HepG2 (cell line): ENCODE measurements around the gene TAS2R10. TPM values are rescaled to one million over a fixed set of nuclear protein-coding genes. Genes with fewer than 3 reads are reported as not detected.

Experiments
- ATAC-seq: fragments of 200-7000 bp; cut with Tn5 transposase; 3 replicates; pipeline ENCODE4 v1.9.1; 2020; ENCODE audit warnings: mild to moderate bottlenecking, moderate library complexity
- BruUV-seq: library from RNA; stranded (reverse); fragments of 400-500 nt; replicated peaks from 2 replicates; lab custom pipeline; 2021; lab: Mats Ljungman, UMichigan
- CTCF ChIA-PET: fragments of 300-600 bp; formaldehyde crosslinking; extraction: SDS; loops from one replicate; lab custom pipeline; 2021; ENCODE audit warnings: low total read pairs, inconsistent platforms, low intra/inter-chr PET ratio; lab: Yijun Ruan, JAX
- POLR2A ChIA-PET: fragments of 350-600 bp; sonication (Branson Sonifier 250); formaldehyde crosslinking; loops from one replicate; lab custom pipeline; 2020; ENCODE audit warnings: antibody characterized with exemption, inconsistent platforms; lab: Yijun Ruan, JAX
- DNase-seq: peaks from one replicate; pipeline ENCODE4 v3.0.0-alpha.2; 2015; ENCODE audit warnings: low spot score
- FAIRE-seq: peaks from 3 replicates; lab custom pipeline; 2011; peaks lifted over from hg19 to GRCh38; lab: Jason Lieb, UNC
- H2AFZ ChIP-seq: one replicate; pipeline ENCODE4 v1.6.1; 2011; ENCODE audit warnings: low read length, inconsistent platforms
- H3K27ac ChIP-seq: fragments of 300-600 bp; 3 replicates; pipeline ENCODE4 v1.8.0; 2011; ENCODE audit warnings: mixed run types, mild to moderate bottlenecking, mixed read lengths, low read length, inconsistent platforms; ENCODE audit not compliant: insufficient read depth; ENCODE audit errors: extremely low read length
- H3K27me3 ChIP-seq, 2 experiments: fragments of 200-600 bp in 1 of 2; 2 replicates in 1 of 2; 3 replicates in 1 of 2; pipeline versions ENCODE4 v1.6.0 to v1.8.0; 2011; ENCODE audit warnings: low read length in 2 of 2, mild to moderate bottlenecking in 2 of 2, moderate library complexity in 2 of 2, inconsistent platforms in 1 of 2; ENCODE audit not compliant: insufficient read depth in 2 of 2, control insufficient read depth in 1 of 2
- H3K36me3 ChIP-seq, 2 experiments: fragments of 200-600 bp in 1 of 2; replicated peaks in 1 of 2; 2 replicates in 1 of 2; 3 replicates in 1 of 2; pipeline versions ENCODE4 v1.5.1 to v1.8.0; 2011; ENCODE audit warnings: low read length in 2 of 2, inconsistent platforms in 1 of 2; ENCODE audit not compliant: insufficient read depth in 2 of 2, control insufficient read depth in 1 of 2
- H3K4me1 ChIP-seq: 2 replicates; pipeline ENCODE4 v1.5.1; 2012; ENCODE audit warnings: low read length, inconsistent platforms; ENCODE audit not compliant: insufficient read depth
- H3K4me2 ChIP-seq: 2 replicates; pipeline ENCODE4 v1.6.0; 2011; ENCODE audit warnings: low read depth, low read length, inconsistent platforms
- H3K4me3 ChIP-seq, 3 experiments: fragments of 200-600 bp in 1 of 3; sonication (generic), shearing (Covaris generic) in 1 of 3; replicated peaks in 1 of 3; 2 replicates each; pipeline ENCODE4 v1.5.1; 2011 to 2016; ENCODE audit warnings: low read length in 3 of 3, inconsistent platforms in 2 of 3, low read depth in 2 of 3, mild to moderate bottlenecking in 2 of 3, control low read depth in 1 of 3, mixed read lengths in 1 of 3; ENCODE audit not compliant: insufficient read depth in 1 of 3
- H3K79me2 ChIP-seq: one replicate; pipeline ENCODE4 v1.6.1; 2011; ENCODE audit warnings: low read length, inconsistent platforms; ENCODE audit not compliant: insufficient read depth
- H3K9ac ChIP-seq: 2 replicates; pipeline ENCODE4 v1.6.0; 2011; ENCODE audit warnings: mild to moderate bottlenecking, low read depth, low read length, inconsistent platforms; ENCODE audit not compliant: insufficient read depth
- H3K9me3 ChIP-seq: 2 replicates; pipeline ENCODE4 v1.5.1; 2012; ENCODE audit warnings: mild to moderate bottlenecking, low read length
- H4K20me1 ChIP-seq: 2 replicates; pipeline ENCODE4 v1.6.0; 2011; ENCODE audit warnings: inconsistent platforms, mild to moderate bottlenecking, low read length, moderate library complexity; ENCODE audit not compliant: insufficient read depth
- AGO1 ChIP-seq: fragments of 200-400 bp; formaldehyde crosslinking; IDR thresholded peaks from 2 replicates; pipeline ENCODE4 v1.6.1; 2017; ENCODE audit warnings: mild to moderate bottlenecking, low read depth, low read length, moderate library complexity; ENCODE audit not compliant: poor library complexity, severe bottlenecking
- CBFB ChIP-seq: sonication (generic); formaldehyde crosslinking; IDR thresholded peaks from 2 replicates; pipeline ENCODE4 v1.4.0; 2020; ENCODE audit warnings: missing genetic modification reagents
- EZH2 ChIP-seq: conservative IDR thresholded peaks from 2 replicates; pipeline ENCODE4 v1.6.1; 2012; ENCODE audit warnings: mild to moderate bottlenecking, low read depth, low read length, moderate library complexity
- FOXK1 ChIP-seq: sonication (generic); formaldehyde crosslinking; IDR thresholded peaks from 2 replicates; pipeline ENCODE4 v1.4.0; 2020; ENCODE audit warnings: low read depth, missing genetic modification reagents, borderline replicate concordance
- KDM5B ChIP-seq: sonication (generic); formaldehyde crosslinking; IDR thresholded peaks from 2 replicates; pipeline ENCODE4 v1.4.0; 2020; ENCODE audit warnings: missing genetic modification reagents, mild to moderate bottlenecking, borderline replicate concordance
- TRIM24 ChIP-seq: sonication (generic); formaldehyde crosslinking; IDR thresholded peaks from 2 replicates; pipeline ENCODE4 v1.8.0; 2022; ENCODE audit warnings: mild to moderate bottlenecking, missing genetic modification reagents
- ZNF577 ChIP-seq: sonication (generic); formaldehyde crosslinking; IDR thresholded peaks from 2 replicates; pipeline ENCODE4 v1.4.0; 2020; ENCODE audit warnings: mild to moderate bottlenecking, low read depth, missing genetic modification reagents, borderline replicate concordance
- ZNF768 ChIP-seq: sonication (generic); formaldehyde crosslinking; IDR thresholded peaks from 2 replicates; pipeline ENCODE4 v1.4.0; 2020; ENCODE audit warnings: missing genetic modification reagents
- WGBS: methylation state at CpG from one replicate; pipeline ENCODE4 v1.1.6; 2017; ENCODE audit warnings: low lambda C conversion rate; 5-methylcytosine and 5-hydroxymethylcytosine counted together
- in situ Hi-C: cut with HindIII; loops from 2 replicates; pipeline ENCODE4 v1.10.0; 2017; ENCODE audit warnings: low pct_unique_long_range_greater_than_20kb; ENCODE audit not compliant: extremely low pct_ligation_motif_present
- intact Hi-C: fragments of 100-400 bp; cut with micrococcal nuclease; formaldehyde crosslinking; loops from one replicate; pipeline ENCODE4 v1.10.0; 2022; ENCODE audit not compliant: unreplicated experiment
- polyA plus RNA-seq, 8 experiments: library from polyadenylated mRNA; depleted of rRNA in 3 of 8; stranded (reverse) in 7 of 8; unstranded in 1 of 8; fragments of >200 nt; fragmentation: Illumina TruSeq in 4 of 8; extraction: Trizol in 4 of 8; gene quantifications; 2 replicates each; pipeline versions ENCODE4 v1.2.1 to v1.2.3, GENCODE V29; 2011 to 2016; ENCODE audit warnings: low read depth in 4 of 8, missing spikeins in 1 of 8, mixed read lengths in 1 of 8; ENCODE audit not compliant: insufficient read depth in 1 of 8
- total RNA-seq, 5 experiments: library from RNA; depleted of rRNA; stranded (reverse); fragments of >200 nt; fragmentation: Illumina TruSeq; extraction: Trizol; gene quantifications; 2 replicates each; pipeline ENCODE4 v1.2.3, GENCODE V29; 2016; ENCODE audit warnings: low read depth in 1 of 5
- TF ChIP-seq, protein P1 (sequence below): sonication (generic); formaldehyde crosslinking; IDR thresholded peaks from 2 replicates; pipeline ENCODE4 v1.8.1; 2023; ENCODE audit warnings: missing genetic modification reagents, mild to moderate bottlenecking, borderline replicate concordance
- TF ChIP-seq, protein P2 (sequence below): sonication (generic); formaldehyde crosslinking; IDR thresholded peaks from 2 replicates; pipeline ENCODE4 v1.5.0; 2020; ENCODE audit warnings: missing genetic modification reagents, mild to moderate bottlenecking, borderline replicate concordance
- TF ChIP-seq, protein P3 (sequence below): sonication (generic); formaldehyde crosslinking; IDR thresholded peaks from 2 replicates; pipeline ENCODE4 v1.4.0; 2020; ENCODE audit warnings: missing genetic modification reagents, borderline replicate concordance

Gene TAS2R10
- total and polyA plus RNA-seq, 2 of the 13 experiments (the other 11 are each of a cell fraction or from before 2014, with no cell fraction given), result 0.98 to 1.00 TPM

DNA sequence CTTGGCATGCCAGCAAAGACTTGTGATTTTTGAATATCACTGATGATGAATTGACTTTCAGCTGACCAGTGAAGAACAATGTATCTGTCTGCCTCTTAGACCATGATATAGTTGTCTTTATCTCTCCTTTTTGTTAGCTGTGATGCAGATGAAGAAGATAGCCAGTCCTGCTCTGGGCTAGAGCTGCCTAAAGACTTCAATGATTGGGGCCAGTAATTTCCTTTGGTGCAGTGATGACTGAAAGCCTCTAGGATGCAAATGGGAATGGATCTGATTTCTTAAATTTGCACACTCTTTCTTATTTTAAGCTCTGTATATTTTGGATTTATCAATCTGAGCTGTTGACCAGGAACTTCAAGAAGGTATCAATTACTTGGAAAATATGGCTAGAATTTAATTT lies 16.1 kb downstream of the TAS2R10 start, which contains the start of gene TAS2R9 (continued):
- TF ChIP-seq AGO1, result no peak
- TF ChIP-seq, protein P1, sequence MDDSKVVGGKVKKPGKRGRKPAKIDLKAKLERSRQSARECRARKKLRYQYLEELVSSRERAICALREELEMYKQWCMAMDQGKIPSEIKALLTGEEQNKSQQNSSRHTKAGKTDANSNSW (CRISPR knock-in tag), result no peak
- no peak for TF ChIP-seq TRIM24

DNA sequence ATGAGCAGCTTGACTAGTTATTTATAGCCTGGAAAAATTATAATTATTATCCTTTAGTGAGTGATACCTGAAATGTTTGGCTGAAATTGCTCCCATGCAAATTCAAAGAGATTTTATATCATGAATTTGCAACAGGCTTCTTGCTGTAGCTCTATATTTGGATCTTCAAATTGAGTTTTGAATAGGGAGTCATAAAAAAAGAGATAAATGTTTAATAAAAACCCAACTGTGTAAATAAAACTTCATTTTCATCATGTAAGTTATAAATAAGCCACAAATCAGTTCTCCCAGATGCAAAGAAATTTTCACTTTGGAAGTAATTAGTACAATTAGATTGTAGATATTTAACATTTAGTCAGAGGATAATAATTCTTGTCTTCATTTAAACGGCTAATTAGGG lies 19.0 kb downstream of the TAS2R10 start, which contains the start of gene TAS2R8:
TAS2R8 (minus strand) TSS at position 101 of the 400 bp plus-strand sequence. CDS start 306 bp downstream, outside the sequence.
- BruUV-seq, result no TSS peak
- in situ Hi-C loops, result no loop called here

DNA sequence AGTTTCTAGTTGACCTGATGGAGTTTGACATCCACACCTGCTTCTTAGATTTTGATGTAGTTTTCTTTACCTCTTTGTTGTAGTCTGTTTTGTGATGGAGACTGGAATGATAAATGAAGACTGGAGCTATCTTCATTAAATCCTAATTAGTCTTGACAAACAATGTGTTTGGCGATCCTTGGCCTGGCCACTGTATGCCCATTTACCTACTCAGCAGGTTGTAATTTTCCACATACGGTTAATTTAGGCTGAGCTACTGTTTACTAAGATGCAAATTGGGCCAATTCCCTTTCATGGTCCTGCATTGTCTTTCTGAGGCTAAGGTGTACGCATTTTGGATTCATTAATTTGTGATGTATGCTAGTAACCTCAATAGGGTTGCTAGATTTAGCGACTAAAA lies 23.6 kb downstream of the TAS2R10 start, which contains the start of gene TAS2R7:
TAS2R7 (minus strand) TSS at position 41 of the 400 bp plus-strand sequence. CDS start 57 bp downstream, outside the sequence.
- DNase-seq (no peak), ATAC-seq (no peak), FAIRE-seq (no peak)
- H2AFZ ChIP-seq, result no peak within 1 kb of the TSS
- CTCF ChIA-PET, result no interaction called here
- H3K9ac ChIP-seq, result no peak within 1 kb of the TSS
- no peaks in the 10 kb centered on the region for H4K20me1 ChIP-seq
- no peak within 1 kb of the TSS for H3K4me2 ChIP-seq
- POLR2A ChIA-PET, result no interaction called here
- no peaks in the 10 kb centered on the region for H3K36me3 ChIP-seq
- no peaks in the 10 kb centered on the region for H3K79me2 ChIP-seq
- WGBS, result 38% methylated on average over 4 of the region's 4 CpGs
- in situ Hi-C loops (no loop called here), intact Hi-C loops (no loop called here)
- no TSS peak for BruUV-seq
- H3K4me1 ChIP-seq, result no peaks in the 10 kb centered on the region
- H3K27me3 ChIP-seq, result 0 out of 5 replicates have a peak, but pooled peaks cover 0 to 3% of the 10 kb centered on the region in 2 experiments
- H3K27ac ChIP-seq, result no peak within 1 kb of the TSS
- no peak within 1 kb of the TSS for H3K4me3 ChIP-seq
- H3K9me3 ChIP-seq, result no peaks in the 10 kb centered on the region
- TF ChIP-seq, protein P2, sequence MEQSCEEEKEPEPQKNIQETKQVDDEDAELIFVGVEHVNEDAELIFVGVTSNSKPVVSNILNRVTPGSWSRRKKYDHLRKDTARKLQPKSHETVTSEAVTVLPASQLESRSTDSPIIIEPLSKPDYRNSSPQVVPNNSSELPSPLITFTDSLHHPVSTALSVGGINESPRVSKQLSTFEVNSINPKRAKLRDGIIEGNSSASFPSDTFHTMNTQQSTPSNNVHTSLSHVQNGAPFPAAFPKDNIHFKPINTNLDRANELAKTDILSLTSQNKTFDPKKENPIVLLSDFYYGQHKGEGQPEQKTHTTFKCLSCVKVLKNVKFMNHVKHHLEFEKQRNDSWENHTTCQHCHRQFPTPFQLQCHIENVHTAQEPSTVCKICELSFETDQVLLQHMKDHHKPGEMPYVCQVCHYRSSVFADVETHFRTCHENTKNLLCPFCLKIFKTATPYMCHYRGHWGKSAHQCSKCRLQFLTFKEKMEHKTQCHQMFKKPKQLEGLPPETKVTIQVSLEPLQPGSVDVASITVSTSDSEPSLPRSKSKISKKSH, result no peak
- TF ChIP-seq ZNF577 (no peak), ZNF768 (no peak), KDM5B (CRISPR knock-in tag) (no peak), FOXK1 (CRISPR knock-in tag) (no peak)
- TF ChIP-seq, protein P3, sequence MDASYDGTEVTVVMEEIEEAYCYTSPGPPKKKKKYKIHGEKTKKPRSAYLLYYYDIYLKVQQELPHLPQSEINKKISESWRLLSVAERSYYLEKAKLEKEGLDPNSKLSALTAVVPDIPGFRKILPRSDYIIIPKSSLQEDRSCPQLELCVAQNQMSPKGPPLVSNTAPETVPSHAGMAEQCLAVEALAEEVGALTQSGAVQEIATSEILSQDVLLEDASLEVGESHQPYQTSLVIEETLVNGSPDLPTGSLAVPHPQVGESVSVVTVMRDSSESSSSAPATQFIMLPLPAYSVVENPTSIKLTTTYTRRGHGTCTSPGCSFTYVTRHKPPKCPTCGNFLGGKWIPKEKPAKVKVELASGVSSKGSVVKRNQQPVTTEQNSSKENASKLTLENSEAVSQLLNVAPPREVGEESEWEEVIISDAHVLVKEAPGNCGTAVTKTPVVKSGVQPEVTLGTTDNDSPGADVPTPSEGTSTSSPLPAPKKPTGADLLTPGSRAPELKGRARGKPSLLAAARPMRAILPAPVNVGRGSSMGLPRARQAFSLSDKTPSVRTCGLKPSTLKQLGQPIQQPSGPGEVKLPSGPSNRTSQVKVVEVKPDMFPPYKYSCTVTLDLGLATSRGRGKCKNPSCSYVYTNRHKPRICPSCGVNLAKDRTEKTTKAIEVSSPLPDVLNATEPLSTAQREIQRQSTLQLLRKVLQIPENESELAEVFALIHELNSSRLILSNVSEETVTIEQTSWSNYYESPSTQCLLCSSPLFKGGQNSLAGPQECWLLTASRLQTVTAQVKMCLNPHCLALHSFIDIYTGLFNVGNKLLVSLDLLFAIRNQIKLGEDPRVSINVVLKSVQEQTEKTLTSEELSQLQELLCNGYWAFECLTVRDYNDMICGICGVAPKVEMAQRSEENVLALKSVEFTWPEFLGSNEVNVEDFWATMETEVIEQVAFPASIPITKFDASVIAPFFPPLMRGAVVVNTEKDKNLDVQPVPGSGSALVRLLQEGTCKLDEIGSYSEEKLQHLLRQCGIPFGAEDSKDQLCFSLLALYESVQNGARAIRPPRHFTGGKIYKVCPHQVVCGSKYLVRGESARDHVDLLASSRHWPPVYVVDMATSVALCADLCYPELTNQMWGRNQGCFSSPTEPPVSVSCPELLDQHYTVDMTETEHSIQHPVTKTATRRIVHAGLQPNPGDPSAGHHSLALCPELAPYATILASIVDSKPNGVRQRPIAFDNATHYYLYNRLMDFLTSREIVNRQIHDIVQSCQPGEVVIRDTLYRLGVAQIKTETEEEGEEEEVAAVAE (CRISPR knock-in tag), result no peak

More for the DNA sequence above, 19.0 kb downstream of the TAS2R10 start, which contains the start of gene TAS2R8:
- H3K4me2 ChIP-seq, result no peak within 1 kb of the TSS
- no peaks in the 10 kb centered on the region for H3K79me2 ChIP-seq
- H3K4me3 ChIP-seq, result no peak within 1 kb of the TSS
- TF ChIP-seq CBFB (CRISPR knock-in tag) (no peak), EZH2 (no peak)
- H3K27ac ChIP-seq, result no peak within 1 kb of the TSS
- FAIRE-seq (no peak), DNase-seq (no peak), ATAC-seq (no peak)
- H2AFZ ChIP-seq, result no peak within 1 kb of the TSS
- H4K20me1 ChIP-seq, result no peaks in the 10 kb centered on the region
- H3K27me3 ChIP-seq, result peaks cover 0 to 4% of the 10 kb centered on the region in 2 experiments; a peak in 1 of 5 replicates
- no peaks in the 10 kb centered on the region for H3K36me3 ChIP-seq
- no peaks in the 10 kb centered on the region for H3K9me3 ChIP-seq
- ChIA-PET POLR2A (no interaction called here), CTCF (no interaction called here)
- intact Hi-C loops, result no loop called here
- no peaks in the 10 kb centered on the region for H3K4me1 ChIP-seq
- no peak within 1 kb of the TSS for H3K9ac ChIP-seq
- WGBS, result 3% methylated on average over 1 of the region's 1 CpG
